ENCODE results near the gene TASL.
A peak's percentile ranks its signal among the peaks of the same experiment; 100 is the strongest.

Gene TASL

DNA sequence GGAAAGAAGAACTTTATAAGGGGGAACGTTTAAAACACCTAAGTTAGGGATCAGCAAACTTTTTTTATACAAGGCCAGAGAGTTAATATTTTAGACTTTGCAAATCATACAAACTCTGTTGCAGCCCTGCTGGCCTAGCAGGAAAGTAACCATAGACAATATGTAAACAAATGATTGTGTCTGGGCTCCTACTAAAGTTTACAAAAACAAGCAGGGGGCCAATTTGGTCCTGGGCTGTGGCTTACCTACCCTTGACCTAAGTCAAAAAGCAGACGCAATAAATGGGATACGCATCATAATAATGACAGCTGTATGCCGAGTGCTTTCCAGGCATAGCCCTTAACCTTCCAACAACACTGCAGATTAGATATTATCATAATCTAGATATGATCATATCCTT lies 4.9 kb downstream of the TASL start:
- TF ChIP-seq, protein P1, sequence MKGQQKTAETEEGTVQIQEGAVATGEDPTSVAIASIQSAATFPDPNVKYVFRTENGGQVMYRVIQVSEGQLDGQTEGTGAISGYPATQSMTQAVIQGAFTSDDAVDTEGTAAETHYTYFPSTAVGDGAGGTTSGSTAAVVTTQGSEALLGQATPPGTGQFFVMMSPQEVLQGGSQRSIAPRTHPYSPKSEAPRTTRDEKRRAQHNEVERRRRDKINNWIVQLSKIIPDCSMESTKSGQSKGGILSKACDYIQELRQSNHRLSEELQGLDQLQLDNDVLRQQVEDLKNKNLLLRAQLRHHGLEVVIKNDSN (IDR thresholded peaks at IDR 0.05): no peak
- no peak for TF ChIP-seq EP300 (IDR thresholded peaks at IDR 0.05; ENCODE audit: borderline replicate concordance)

DNA sequence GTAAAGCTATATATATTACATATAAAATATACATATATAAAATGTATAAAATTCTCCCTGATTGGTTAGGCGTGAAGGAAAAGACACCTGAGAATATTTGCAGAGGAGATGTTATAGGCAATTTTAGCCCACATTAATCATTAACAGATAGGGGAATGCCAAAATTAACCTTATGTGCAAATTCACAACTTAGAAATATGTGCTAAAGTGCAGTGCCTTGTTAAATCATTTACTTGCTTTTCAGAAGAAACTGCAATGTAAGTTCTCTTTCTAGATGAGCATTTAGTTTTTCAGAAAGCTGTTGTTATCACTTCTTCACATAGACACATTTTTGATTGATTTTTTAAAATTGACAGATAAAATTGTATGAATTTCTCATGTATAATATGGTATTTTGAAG lies 5.6 kb downstream of the TASL start:
- no peak for TF ChIP-seq MAX (IDR thresholded peaks at IDR 0.05)
- TF ChIP-seq, protein P1 (IDR thresholded peaks at IDR 0.05): no peak
- TF ChIP-seq CREB1 (IDR thresholded peaks at IDR 0.05; ENCODE audit: low read depth): no peak
- no peak for TF ChIP-seq CEBPB (IDR thresholded peaks at IDR 0.05)
- TF ChIP-seq EP300 (IDR thresholded peaks at IDR 0.05; ENCODE audit: borderline replicate concordance): no peak
- TF ChIP-seq ZBTB7A (IDR thresholded peaks at IDR 0.05; ENCODE audit: low read depth): no peak
- no peak for TF ChIP-seq FOXM1 (IDR thresholded peaks at IDR 0.05; ENCODE audit: borderline replicate concordance, low read depth)
- TF ChIP-seq NFIC (IDR thresholded peaks at IDR 0.05): no peak
- TF ChIP-seq TEAD4 (IDR thresholded peaks at IDR 0.05): no peak
- TF ChIP-seq EGR1 (IDR thresholded peaks at IDR 0.05): no peak

DNA sequence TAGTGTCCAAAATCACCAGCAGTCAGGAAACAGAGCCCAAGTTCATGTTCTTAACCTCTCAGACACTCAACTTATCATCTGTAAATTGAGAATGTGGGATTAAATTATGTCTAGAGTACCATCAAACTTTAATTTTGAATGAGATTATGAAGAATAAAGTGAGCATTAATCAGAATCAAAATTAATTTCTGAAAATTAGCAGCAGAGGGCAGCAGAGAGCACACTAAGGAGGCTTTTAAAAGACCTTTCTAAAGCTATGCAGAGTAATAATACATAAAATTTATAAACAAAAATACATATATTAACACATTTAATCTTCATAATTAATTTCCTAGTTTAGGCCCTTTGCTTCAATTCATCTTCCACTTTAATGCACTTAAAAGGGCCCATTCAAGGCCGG lies 7.1 kb downstream of the TASL start:
- TF ChIP-seq RAD21 (IDR thresholded peaks at IDR 0.05; ENCODE audit: low read depth) (peak; percentile 26; the same call in 1 of the 2 replicates), YY1 (IDR thresholded peaks at IDR 0.05; ENCODE audit: low read depth) (no peak)

DNA sequence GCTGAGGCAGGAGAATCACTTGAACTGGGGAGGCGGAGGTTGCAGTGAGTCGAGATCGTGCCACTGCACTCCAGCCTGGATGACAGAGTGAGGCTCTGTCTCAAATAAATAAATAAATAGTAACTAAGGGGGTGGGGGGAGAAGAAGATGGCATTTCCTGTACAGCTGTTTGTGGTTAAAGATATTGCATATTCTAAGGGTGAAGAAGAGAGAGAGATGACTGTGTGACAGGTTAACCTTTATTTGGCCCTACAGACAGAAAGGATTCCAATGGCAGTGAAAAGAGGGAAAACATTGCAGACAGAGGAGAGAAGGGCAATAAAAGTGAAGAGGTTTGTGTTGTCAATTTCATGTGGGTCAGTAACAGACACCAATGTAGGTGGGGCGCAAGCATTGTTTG lies 9.4 kb downstream of the TASL start:
- TF ChIP-seq EP300 (IDR thresholded peaks at IDR 0.05; ENCODE audit: borderline replicate concordance) (no peak), YY1 (IDR thresholded peaks at IDR 0.05; ENCODE audit: low read depth) (no peak), MAX (IDR thresholded peaks at IDR 0.05) (no peak), TCF12 (IDR thresholded peaks at IDR 0.05; ENCODE audit: low read depth) (no peak), TEAD4 (IDR thresholded peaks at IDR 0.05) (no peak), NFIC (IDR thresholded peaks at IDR 0.05) (no peak), CREB1 (IDR thresholded peaks at IDR 0.05; ENCODE audit: low read depth) (no peak), REST (IDR thresholded peaks at IDR 0.05; ENCODE audit: low read depth) (no peak), TAF1 (IDR thresholded peaks at IDR 0.05; ENCODE audit: low read depth) (no peak), FOXM1 (IDR thresholded peaks at IDR 0.05; ENCODE audit: borderline replicate concordance, low read depth) (no peak), RAD21 (IDR thresholded peaks at IDR 0.05; ENCODE audit: low read depth) (no peak), ZBTB7A (IDR thresholded peaks at IDR 0.05; ENCODE audit: low read depth) (no peak), EGR1 (IDR thresholded peaks at IDR 0.05) (no peak), CEBPB (IDR thresholded peaks at IDR 0.05) (no peak)
- TF ChIP-seq, protein P1 (IDR thresholded peaks at IDR 0.05): no peak

- TF ChIP-seq ZBTB7A (IDR thresholded peaks at IDR 0.05; ENCODE audit: low read depth) (no peak), MAX (IDR thresholded peaks at IDR 0.05) (no peak)
Observed at GRCh38 chrX:30561191-30561590, 16.4 kb downstream of the TASL start.

GRCh38 chrX:30538271-30538670 lies 39.3 kb downstream of the TASL start:
- TF ChIP-seq TCF12 (IDR thresholded peaks at IDR 0.05; ENCODE audit: low read depth) (no peak), TAF1 (IDR thresholded peaks at IDR 0.05; ENCODE audit: low read depth) (no peak), NFIC (IDR thresholded peaks at IDR 0.05) (no peak), REST (IDR thresholded peaks at IDR 0.05; ENCODE audit: low read depth) (no peak), MAX (IDR thresholded peaks at IDR 0.05) (no peak), YY1 (IDR thresholded peaks at IDR 0.05; ENCODE audit: low read depth) (no peak), RAD21 (IDR thresholded peaks at IDR 0.05; ENCODE audit: low read depth) (no peak), EGR1 (IDR thresholded peaks at IDR 0.05) (no peak)
